A549 (cell line): ENCODE results near the gene AP5M1.

Experiments used
- CEBPB ChIP-seq, 2 experiments: fragments of >200 bp in 1 of 2; sonication (Bioruptor Twin) in 1 of 2; formaldehyde crosslinking in 1 of 2; IDR thresholded peaks; 2 replicates each; pipeline ENCODE4 v1.6.1; 2012 to 2016
- CTCF ChIP-seq: fragments of >200 bp; sonication (Bioruptor Twin); formaldehyde crosslinking; IDR thresholded peaks from 3 replicates; pipeline ENCODE4 v1.5.1; 2016
- ELK1 ChIP-seq: fragments of 150-350 bp; IDR thresholded peaks from 2 replicates; pipeline ENCODE4 v1.6.1; 2014; ENCODE audit warnings: low read depth, mild to moderate bottlenecking, low read length
- EP300 ChIP-seq, 2 experiments: fragments of >200 bp; sonication (Bioruptor Twin); formaldehyde crosslinking; IDR thresholded peaks; 2 replicates in 1 of 2; 3 replicates in 1 of 2; pipeline ENCODE4 v1.6.1; 2016 to 2017
- ESRRA ChIP-seq: fragments of 150-350 bp; IDR thresholded peaks from 2 replicates; pipeline ENCODE4 v1.6.1; 2014; ENCODE audit warnings: mild to moderate bottlenecking, low read length, borderline replicate concordance
- MAFK ChIP-seq: fragments of 450-650 bp; IDR thresholded peaks from 2 replicates; pipeline ENCODE4 v1.6.1; 2014; ENCODE audit not compliant: partially characterized antibody
- MAX ChIP-seq: IDR thresholded peaks from 2 replicates; pipeline ENCODE4 v1.6.1; 2012
- NFE2L2 ChIP-seq: fragments of 150-350 bp; conservative IDR thresholded peaks from 2 replicates; pipeline ENCODE4 v1.6.1; 2014; ENCODE audit warnings: low read length
- POLR2A ChIP-seq: IDR thresholded peaks from 2 replicates; pipeline ENCODE4 v1.6.1; 2012; ENCODE audit warnings: mild to moderate bottlenecking, low read length
- REST ChIP-seq: fragments of 200-600 bp; sonication (generic); IDR thresholded peaks from 2 replicates; pipeline ENCODE4 v1.6.1; 2016; ENCODE audit warnings: antibody characterized with exemption, mild to moderate bottlenecking, moderate library complexity
- RNF2 ChIP-seq: fragments of 200-600 bp; sonication (generic); IDR thresholded peaks from 2 replicates; pipeline ENCODE4 v1.6.1; 2016; ENCODE audit warnings: low read depth, mild to moderate bottlenecking, antibody characterized with exemption, moderate library complexity, borderline replicate concordance
- ZFP36 ChIP-seq: fragments of 450-650 bp; IDR thresholded peaks from 2 replicates; pipeline ENCODE4 v1.6.1; 2014; ENCODE audit warnings: borderline replicate concordance; ENCODE audit not compliant: partially characterized antibody
- ZSCAN20 ChIP-seq: fragments of 250-450 bp; sonication (Bioruptor Pico); IDR thresholded peaks from 2 replicates; pipeline ENCODE4 v1.8.0; 2022; ENCODE audit warnings: mild to moderate bottlenecking, moderate library complexity
- TF ChIP-seq, protein P1 (sequence below): IDR thresholded peaks from 2 replicates; pipeline ENCODE4 v1.6.1; 2012

GRCh38 chr14:57277062-57277461 is 8.3 kb downstream of the AP5M1 start:
- no peak for TF ChIP-seq CTCF
- TF ChIP-seq ZFP36: no peak
- no peak for TF ChIP-seq MAFK
- no peak for TF ChIP-seq NFE2L2
- TF ChIP-seq EP300 (IDR thresholded peaks at IDR 0.05): no peak
- no peak for TF ChIP-seq CEBPB (IDR thresholded peaks at IDR 0.05)
- no peak for TF ChIP-seq ESRRA
- TF ChIP-seq RNF2: no peak
- no peak for TF ChIP-seq POLR2A
- TF ChIP-seq MAX: no peak
- TF ChIP-seq ZSCAN20: no peak
- TF ChIP-seq, protein P1, sequence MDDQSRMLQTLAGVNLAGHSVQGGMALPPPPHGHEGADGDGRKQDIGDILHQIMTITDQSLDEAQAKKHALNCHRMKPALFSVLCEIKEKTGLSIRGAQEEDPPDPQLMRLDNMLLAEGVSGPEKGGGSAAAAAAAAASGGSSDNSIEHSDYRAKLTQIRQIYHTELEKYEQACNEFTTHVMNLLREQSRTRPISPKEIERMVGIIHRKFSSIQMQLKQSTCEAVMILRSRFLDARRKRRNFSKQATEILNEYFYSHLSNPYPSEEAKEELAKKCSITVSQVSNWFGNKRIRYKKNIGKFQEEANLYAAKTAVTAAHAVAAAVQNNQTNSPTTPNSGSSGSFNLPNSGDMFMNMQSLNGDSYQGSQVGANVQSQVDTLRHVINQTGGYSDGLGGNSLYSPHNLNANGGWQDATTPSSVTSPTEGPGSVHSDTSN: no peak
- TF ChIP-seq REST: no peak
- TF ChIP-seq ELK1: no peak
